ENCODE data around the gene MRC2.

- TF ChIP-seq TAF1 (IDR thresholded peaks at IDR 0.05; ENCODE audit: low read depth, low read length) (no peak), POLR2A (IDR thresholded peaks at IDR 0.05; ENCODE audit: low read depth, low read length) (no peak), POLR2AphosphoS5 (IDR thresholded peaks at IDR 0.05; ENCODE audit: low read depth, low read length) (no peak), SPI1 (IDR thresholded peaks at IDR 0.05; ENCODE audit: low read depth, low read length) (no peak), PAX5 (IDR thresholded peaks at IDR 0.05; ENCODE audit: insufficient read depth, low read length, severe bottlenecking) (no peak), POU2F2 (IDR thresholded peaks at IDR 0.05; ENCODE audit: low read depth, low read length) (no peak)
Measured at GRCh38 chr17:62592341-62593099, 35.0 kb upstream of the MRC2 start.

Measured in GM12891 (cell line).